CD14-positive monocyte (primary cell): ENCODE results near the gene PKD1L1. TPM values are rescaled to one million over a fixed set of nuclear protein-coding genes. Genes with fewer than 3 reads are reported as not detected.

Source experiments
- DNase-seq, 3 donors: peaks; one replicate each; pipeline ENCODE4 v3.0.0-alpha.2; 2011 to 2022
- H2AFZ ChIP-seq: 2 replicates; pipeline ENCODE4 v1.6.0; 2012; ENCODE audit warnings: mild to moderate bottlenecking, low read depth, low read length, inconsistent platforms; ENCODE audit not compliant: insufficient read depth, poor library complexity, severe bottlenecking
- H3K27ac ChIP-seq, 2 donors: 1 replicate in 1 of 2; 2 replicates in 1 of 2; pipeline ENCODE4 v1.5.1; 2012 to 2013; ENCODE audit warnings: low read length in 2 of 2, control low read depth in 1 of 2, inconsistent platforms in 1 of 2, low read depth in 1 of 2, mild to moderate bottlenecking in 1 of 2
- H3K27me3 ChIP-seq, 2 donors: one replicate each; pipeline versions ENCODE4 v1.6.0 to v1.6.1; 2011 to 2013; ENCODE audit warnings: low read length in 2 of 2; ENCODE audit not compliant: control insufficient read depth in 2 of 2, insufficient read depth in 2 of 2
- H3K36me3 ChIP-seq, 2 donors: replicated peaks in 1 of 2; 1 replicate in 1 of 2; 2 replicates in 1 of 2; pipeline versions ENCODE4 v1.5.1 to v1.6.1; 2012 to 2013; ENCODE audit warnings: low read length in 2 of 2, control low read depth in 1 of 2, inconsistent platforms in 1 of 2, mild to moderate bottlenecking in 1 of 2; ENCODE audit not compliant: insufficient read depth in 2 of 2, control insufficient read depth in 1 of 2
- H3K4me1 ChIP-seq, 2 donors: 1 replicate in 1 of 2; 2 replicates in 1 of 2; pipeline versions ENCODE4 v1.5.1 to v1.6.1; 2012 to 2013; ENCODE audit warnings: low read length in 2 of 2, control low read depth in 1 of 2, inconsistent platforms in 1 of 2, mild to moderate bottlenecking in 1 of 2, moderate library complexity in 1 of 2; ENCODE audit not compliant: insufficient read depth in 2 of 2, control insufficient read depth in 1 of 2
- H3K4me2 ChIP-seq: replicated peaks from 2 replicates; pipeline ENCODE3; 2012; ENCODE audit warnings: low read length, moderate library complexity, mild to moderate bottlenecking; ENCODE audit not compliant: poor library complexity, severe bottlenecking; ENCODE audit errors: extremely low read depth
- H3K4me3 ChIP-seq, 3 experiments: fragments of 200-600 bp in 1 of 3; sonication (generic) in 1 of 3; replicated peaks in 1 of 3; 1 replicate in 2 of 3; 2 replicates in 1 of 3; pipeline ENCODE4 v1.5.1; 2011 to 2013; ENCODE audit warnings: low read length in 3 of 3, mild to moderate bottlenecking in 3 of 3, control low read depth in 2 of 3, low read depth in 2 of 3, inconsistent platforms in 1 of 3, moderate library complexity in 1 of 3
- H3K79me2 ChIP-seq: 2 replicates; pipeline ENCODE4 v1.6.0; 2012; ENCODE audit warnings: mild to moderate bottlenecking, control low read depth, inconsistent platforms, low read length, moderate library complexity; ENCODE audit not compliant: insufficient read depth
- H3K9ac ChIP-seq: 2 replicates; pipeline ENCODE4 v1.6.0; 2017; ENCODE audit warnings: low read length, mild to moderate bottlenecking; ENCODE audit not compliant: insufficient read depth, poor library complexity, severe bottlenecking
- H3K9me3 ChIP-seq, 2 donors: replicated peaks in 1 of 2; 1 replicate in 1 of 2; 2 replicates in 1 of 2; pipeline versions ENCODE4 v1.5.1 to v1.6.1; 2012 to 2013; ENCODE audit warnings: low read length in 2 of 2, control low read depth in 1 of 2; ENCODE audit not compliant: control insufficient read depth in 1 of 2, insufficient read depth in 1 of 2
- H4K20me1 ChIP-seq: 2 replicates; pipeline ENCODE4 v1.6.0; 2012; ENCODE audit warnings: mild to moderate bottlenecking, low read length, control low read depth, moderate library complexity; ENCODE audit not compliant: insufficient read depth
- H3K27ac Mint-ChIP-seq, 7 donors: one replicate each; pipeline ENCODE4 v1.8.0; 2020; ENCODE audit warnings: mild to moderate bottlenecking in 7 of 7, mixed read lengths in 7 of 7, moderate library complexity in 6 of 7, inconsistent platforms in 2 of 7
- H3K27me3 Mint-ChIP-seq, 3 donors: one replicate each; pipeline ENCODE4 v1.8.0; 2021 to 2022; ENCODE audit warnings: low read depth in 3 of 3, mild to moderate bottlenecking in 3 of 3, mixed read lengths in 3 of 3, moderate library complexity in 3 of 3, inconsistent platforms in 1 of 3
- H3K36me3 Mint-ChIP-seq, 2 donors: one replicate each; pipeline ENCODE4 v1.8.0; 2020; ENCODE audit warnings: mixed read lengths in 2 of 2, inconsistent platforms in 1 of 2, mild to moderate bottlenecking in 1 of 2
- H3K4me1 Mint-ChIP-seq: one replicate; pipeline ENCODE4 v1.8.0; 2020; ENCODE audit warnings: mild to moderate bottlenecking, mixed read lengths
- H3K4me3 Mint-ChIP-seq, 2 donors: one replicate each; pipeline ENCODE4 v1.8.0; 2020; ENCODE audit warnings: mild to moderate bottlenecking in 2 of 2, mixed read lengths in 2 of 2, moderate library complexity in 1 of 2
- H3K9me3 Mint-ChIP-seq, 7 donors: one replicate each; pipeline ENCODE4 v1.8.0; 2020 to 2022; ENCODE audit warnings: mixed read lengths in 7 of 7, mild to moderate bottlenecking in 6 of 7, moderate library complexity in 6 of 7, inconsistent platforms in 2 of 7
- WGBS: methylation state at CpG from one replicate; pipeline ENCODE4 v1.1.5; 2013; ENCODE audit warnings: missing lambda C conversion rate; ENCODE audit not compliant: insufficient coverage; 5-methylcytosine and 5-hydroxymethylcytosine counted together
- intact Hi-C, 2 donors: fragments of 100-400 bp; cut with micrococcal nuclease; formaldehyde crosslinking; loops; one replicate each; pipeline versions ENCODE4 v1.15.0 to v1.15.1; 2023
- polyA plus RNA-seq, 3 donors: library from polyadenylated mRNA; depleted of rRNA in 1 of 3; unstranded in 2 of 3; stranded (reverse) in 1 of 3; fragments of 300-500 nt in 2 of 3; fragments of >200 nt in 1 of 3; fragmentation: Illumina TruSeq in 2 of 3; gene quantifications; 1 replicate in 2 of 3; 2 replicates in 1 of 3; pipeline ENCODE4 v1.2.3, GENCODE V29; 2012 to 2021
- TF ChIP-seq, protein P1 (sequence below): fragments of 200-600 bp; IDR thresholded peaks from one replicate; pipeline ENCODE4 v1.8.0; 2022; ENCODE audit warnings: antibody characterized with exemption, mild to moderate bottlenecking

The PKD1L1 gene
- polyA plus RNA-seq, 3 donors: 0.19 TPM; not detected in 2

DNA sequence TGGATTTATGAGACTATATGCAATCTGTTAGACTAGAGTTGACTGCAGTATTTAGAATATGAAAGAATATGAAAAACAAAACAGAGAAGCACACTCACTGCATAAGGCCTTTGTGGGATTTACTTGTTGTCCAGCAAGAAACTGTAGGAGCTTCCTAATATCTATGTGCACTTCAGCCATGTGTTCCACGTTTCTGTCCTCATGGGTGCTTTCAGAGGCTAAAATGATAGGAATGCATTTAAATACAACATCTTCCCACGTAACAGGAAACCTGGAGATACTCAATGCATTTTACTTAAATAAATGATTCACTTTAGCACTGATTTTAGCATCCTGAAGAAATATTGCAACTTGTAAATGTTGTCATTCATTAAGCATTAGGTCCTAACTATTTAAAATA, 19.4 kb upstream of the PKD1L1 start:
- H3K27me3 Mint-ChIP-seq: peaks cover 0 to 4% (median 1%) of the 10 kb centered on the region in 3 donors
- H3K27ac Mint-ChIP-seq: peak overlapping the region in 1 of 7 donors; percentile 38
- H3K79me2 ChIP-seq: peaks cover 2% of the 10 kb centered on the region
- WGBS: no CpG with 5 or more reads among the region's 2 CpGs
- peaks cover 27% of the 10 kb centered on the region for H3K4me1 Mint-ChIP-seq
- no peak overlapping the region for H3K4me3 Mint-ChIP-seq
- H3K4me1 ChIP-seq: peaks cover 22 to 28% of the 10 kb centered on the region in 2 donors
- peaks cover 62 to 72% of the 10 kb centered on the region in 2 donors for H3K36me3 ChIP-seq
- no peaks in the 10 kb centered on the region for H3K27me3 ChIP-seq
- H3K4me3 ChIP-seq: no peak overlapping the region
- H3K36me3 Mint-ChIP-seq: peaks cover 71 to 73% of the 10 kb centered on the region in 2 donors
- H3K9ac ChIP-seq: no peak overlapping the region
- intact Hi-C loops: no loop called here
- TF ChIP-seq, protein P1, sequence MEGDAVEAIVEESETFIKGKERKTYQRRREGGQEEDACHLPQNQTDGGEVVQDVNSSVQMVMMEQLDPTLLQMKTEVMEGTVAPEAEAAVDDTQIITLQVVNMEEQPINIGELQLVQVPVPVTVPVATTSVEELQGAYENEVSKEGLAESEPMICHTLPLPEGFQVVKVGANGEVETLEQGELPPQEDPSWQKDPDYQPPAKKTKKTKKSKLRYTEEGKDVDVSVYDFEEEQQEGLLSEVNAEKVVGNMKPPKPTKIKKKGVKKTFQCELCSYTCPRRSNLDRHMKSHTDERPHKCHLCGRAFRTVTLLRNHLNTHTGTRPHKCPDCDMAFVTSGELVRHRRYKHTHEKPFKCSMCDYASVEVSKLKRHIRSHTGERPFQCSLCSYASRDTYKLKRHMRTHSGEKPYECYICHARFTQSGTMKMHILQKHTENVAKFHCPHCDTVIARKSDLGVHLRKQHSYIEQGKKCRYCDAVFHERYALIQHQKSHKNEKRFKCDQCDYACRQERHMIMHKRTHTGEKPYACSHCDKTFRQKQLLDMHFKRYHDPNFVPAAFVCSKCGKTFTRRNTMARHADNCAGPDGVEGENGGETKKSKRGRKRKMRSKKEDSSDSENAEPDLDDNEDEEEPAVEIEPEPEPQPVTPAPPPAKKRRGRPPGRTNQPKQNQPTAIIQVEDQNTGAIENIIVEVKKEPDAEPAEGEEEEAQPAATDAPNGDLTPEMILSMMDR: no peak
- H4K20me1 ChIP-seq: peaks cover 10% of the 10 kb centered on the region
- no peak for DNase-seq
- no peak overlapping the region for H3K4me2 ChIP-seq
- no peaks in the 10 kb centered on the region for H3K9me3 ChIP-seq
- H3K27ac ChIP-seq: no peak overlapping the region
- peaks cover under 1 to 7% (median 4%) of the 10 kb centered on the region in 7 donors for H3K9me3 Mint-ChIP-seq
- no peak overlapping the region for H2AFZ ChIP-seq

DNA sequence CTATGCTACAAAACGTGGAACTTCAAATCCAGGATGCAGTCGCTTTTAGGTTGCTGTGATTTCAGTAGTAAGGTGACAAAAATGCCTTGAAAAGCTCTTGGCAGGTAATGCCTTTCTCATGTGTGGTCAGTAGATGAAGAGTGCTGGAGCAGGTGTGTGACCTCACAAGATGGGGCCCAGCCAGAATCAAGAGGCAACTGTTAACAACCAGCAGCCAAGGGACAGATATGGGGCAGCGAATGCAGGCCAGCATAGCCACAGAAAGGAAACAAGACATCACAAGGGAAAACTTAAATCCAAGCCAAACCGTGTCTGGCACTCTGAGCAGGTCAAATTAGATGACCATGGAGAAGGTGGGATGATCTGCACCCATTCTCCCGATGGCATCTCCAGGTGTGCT, 18.9 kb upstream of the PKD1L1 start:
- 86% methylated on average over 3 of the region's 5 CpGs for WGBS
- peaks cover 64 to 72% of the 10 kb centered on the region in 2 donors for H3K36me3 ChIP-seq
- peaks cover 27% of the 10 kb centered on the region for H3K4me1 Mint-ChIP-seq
- H3K9me3 Mint-ChIP-seq: peaks cover 2 to 7% (median 4%) of the 10 kb centered on the region in 7 donors
- H3K4me1 ChIP-seq: peaks cover 22 to 28% of the 10 kb centered on the region in 2 donors
- H4K20me1 ChIP-seq: peaks cover 10% of the 10 kb centered on the region
- H3K9ac ChIP-seq: no peak overlapping the region
- TF ChIP-seq, protein P1: no peak
- no peak overlapping the region for H3K4me3 Mint-ChIP-seq
- H3K27ac ChIP-seq: no peak overlapping the region
- peak overlapping the region in 3 of 7 donors; percentile 38 to 71 (median 43) for H3K27ac Mint-ChIP-seq
- no peak for DNase-seq
- peaks cover 0 to 4% (median 1%) of the 10 kb centered on the region in 3 donors for H3K27me3 Mint-ChIP-seq
- H3K9me3 ChIP-seq: no peaks in the 10 kb centered on the region
- intact Hi-C loops: no loop called here
- no peak overlapping the region for H3K4me3 ChIP-seq
- H3K36me3 Mint-ChIP-seq: peaks cover 73 to 76% of the 10 kb centered on the region in 2 donors
- H3K4me2 ChIP-seq: no peak overlapping the region
- no peaks in the 10 kb centered on the region for H3K79me2 ChIP-seq
- no peaks in the 10 kb centered on the region for H3K27me3 ChIP-seq
- no peak overlapping the region for H2AFZ ChIP-seq
